ENCODE data around the gene LIPG. TPM values are rescaled to one million over a fixed set of nuclear protein-coding genes. Genes with fewer than 3 reads are reported as not detected.

LIPG gene
- total RNA-seq, 1 experiment from 2014 or later, result 6.1 TPM

DNA sequence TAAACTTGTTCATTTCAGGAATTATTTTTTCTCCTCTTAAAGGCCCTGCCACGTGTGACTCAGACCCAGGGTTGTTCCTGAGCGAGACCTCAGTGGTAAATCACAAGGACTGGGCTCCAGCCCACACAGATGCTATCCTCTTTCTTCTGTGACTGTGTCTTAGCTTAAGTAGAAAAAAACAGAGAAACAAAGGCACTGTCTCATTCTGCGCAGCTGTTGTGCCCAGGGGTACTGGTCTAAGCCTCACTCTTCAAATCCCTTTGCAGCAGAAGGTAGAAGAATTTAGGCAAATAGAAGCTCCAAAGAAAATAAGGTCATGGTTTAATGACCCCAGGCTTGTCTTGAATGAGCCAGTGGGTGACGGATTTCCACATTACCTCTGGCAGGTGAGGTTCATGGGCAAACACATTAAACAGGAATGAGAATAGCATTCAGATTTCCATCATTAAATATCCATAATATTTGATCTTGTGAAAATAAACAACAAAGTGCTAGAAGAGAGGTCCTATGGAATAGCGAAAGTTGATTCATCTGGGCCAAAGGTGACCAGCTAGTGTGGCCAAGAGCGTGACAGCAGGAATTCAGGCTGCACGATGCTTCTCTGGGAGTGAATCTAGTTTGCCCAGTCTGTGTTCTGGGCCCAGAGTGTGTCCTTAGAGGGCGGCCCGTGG is 63.3 kb downstream of the LIPG start:
- no peak overlapping the region for H2AFZ ChIP-seq (ENCODE audit: low read length)
- Mint-ChIP-seq H3K9me3 (no peaks in the 10 kb centered on the region), H3K4me3 (no peak overlapping the region), H3K27me3 (ENCODE audit: low read depth) (peaks cover 28% of the 10 kb centered on the region), H3K36me3 (ENCODE audit: insufficient read depth in 1 of 3, low read depth in 3 of 3) (no peaks in the 10 kb centered on the region; a peak in 1 of 7 replicates), H3K4me1 (peaks cover 11 to 15% of the 10 kb centered on the region in 2 experiments), H3K27ac (peak overlapping the region in 1 of 3 experiments; percentile 8; a peak in 1 of 7 replicates)
- H3K18ac ChIP-seq (ENCODE audit: insufficient read length, low read depth, low read length), result no peak overlapping the region
- no peak overlapping the region for H2AK5ac ChIP-seq (ENCODE audit: insufficient read length, low read length)
- no peaks in the 10 kb centered on the region for H3K79me1 ChIP-seq (ENCODE audit: insufficient read depth, low read depth, low read length, poor library complexity, severe bottlenecking)
- no peak overlapping the region for H4K8ac ChIP-seq (replicated peaks; ENCODE audit: insufficient read length, low read depth, low read length)
- no peak for TF ChIP-seq CTCF (conservative IDR thresholded peaks at IDR 0.05)
- H3T11ph ChIP-seq (ENCODE audit: low read length), result no peak overlapping the region
- H4K91ac ChIP-seq (ENCODE audit: insufficient read length, low read depth, low read length), result no peak overlapping the region
- no peak overlapping the region for H2BK20ac ChIP-seq (ENCODE audit: low read depth, low read length, poor library complexity, severe bottlenecking)
- H3K4ac ChIP-seq (ENCODE audit: low read depth, low read length), result no peak overlapping the region
- H3K4me1 ChIP-seq (ENCODE audit: insufficient read depth, low read length), result no peaks in the 10 kb centered on the region
- H4K20me1 ChIP-seq (ENCODE audit: control insufficient read depth, insufficient read depth, insufficient read length), result no peaks in the 10 kb centered on the region
- no peak overlapping the region for H3K9ac ChIP-seq (ENCODE audit: extremely low read depth, insufficient read length, low read length)
- no peak overlapping the region for H4K5ac ChIP-seq (ENCODE audit: insufficient read length, low read depth, low read length)
- no peak overlapping the region for H3K4me2 ChIP-seq (ENCODE audit: insufficient read depth, insufficient read length, low read length)
- H3K56ac ChIP-seq (ENCODE audit: insufficient read length, low read depth, low read length), result no peak overlapping the region
- H3K14ac ChIP-seq (ENCODE audit: insufficient read depth, low read length), result no peak overlapping the region
- no peaks in the 10 kb centered on the region for H3K23me2 ChIP-seq (ENCODE audit: insufficient read length, low read depth, low read length, poor library complexity, severe bottlenecking)
- WGBS (ENCODE audit: extremely low coverage, insufficient read length, low lambda C conversion rate), result no CpG with 5 or more reads among the region's 9 CpGs
- H3K79me2 ChIP-seq (ENCODE audit: insufficient read depth, low read length), result no peaks in the 10 kb centered on the region
- H2BK5ac ChIP-seq (ENCODE audit: insufficient read length, low read length), result no peak overlapping the region
- no peak overlapping the region for H3K23ac ChIP-seq (ENCODE audit: insufficient read length, low read depth, low read length)
- no peak overlapping the region for H2BK12ac ChIP-seq (ENCODE audit: insufficient read length, low read depth, low read length)
- DNase-seq, result no peak
- H3K27me3 ChIP-seq (ENCODE audit: insufficient read depth, low read length), result no peaks in the 10 kb centered on the region
- H3K9me3 ChIP-seq (ENCODE audit: control insufficient read depth, low read depth, low read length), result no peaks in the 10 kb centered on the region
- no peak overlapping the region for H2BK120ac ChIP-seq (ENCODE audit: low read depth, low read length, poor library complexity, severe bottlenecking)
- no peak overlapping the region for H2BK15ac ChIP-seq (ENCODE audit: low read depth, low read length)
- no peak overlapping the region for H3K27ac ChIP-seq (ENCODE audit: insufficient read length, low read depth, low read length)
